Measurements from ENCODE around the gene TMEM220. TPM values are rescaled to one million over a fixed set of nuclear protein-coding genes. Genes with fewer than 3 reads are reported as not detected.

The TMEM220 gene
- total and polyA plus RNA-seq, 2 of the 4 experiments (the other 2 are of a cell fraction), result 1.1 to 1.9 TPM

GRCh38 chr17:10737736-10738135, 7.9 kb upstream of the TMEM220 start:
- Histone ChIP-seq H3K4me1 (ENCODE audit: control insufficient read depth, insufficient read depth, low read length) (no peaks in the 10 kb centered on the region), H3K4ac (ENCODE audit: low read depth, low read length) (no peak overlapping the region), H2AFZ (replicated peaks; ENCODE audit: low read length, poor library complexity) (no peak overlapping the region), H3K56ac (ENCODE audit: extremely low read depth, insufficient read depth, low read length) (no peak overlapping the region), H2BK120ac (ENCODE audit: low read depth, low read length) (no peak overlapping the region), H3K23ac (ENCODE audit: low read depth, low read length) (no peak overlapping the region), H2AK9ac (replicated peaks; ENCODE audit: low read depth, low read length, poor library complexity) (no peak overlapping the region), H2BK5ac (ENCODE audit: low read depth, low read length, poor library complexity, severe bottlenecking) (no peak overlapping the region), H3K14ac (replicated peaks; ENCODE audit: low read depth, low read length) (no peak overlapping the region), H3K9me3 (ENCODE audit: control insufficient read depth, insufficient read depth, low read length) (no peaks in the 10 kb centered on the region), H2BK20ac (ENCODE audit: low read depth, low read length) (no peak overlapping the region), H3K36me3 (ENCODE audit: control insufficient read depth, insufficient read depth, low read length) (no peaks in the 10 kb centered on the region), H4K91ac (ENCODE audit: insufficient read depth, low read depth, low read length) (no peak overlapping the region), H3K4me3 (ENCODE audit: insufficient read depth, low read depth, low read length) (no peak overlapping the region), H3K4me2 (ENCODE audit: low read depth, low read length) (no peak overlapping the region), H4K8ac (ENCODE audit: low read depth in 2 of 2, low read length in 2 of 2) (no peak overlapping the region), H4K20me1 (ENCODE audit: insufficient read depth, low read length) (no peaks in the 10 kb centered on the region), H2BK15ac (ENCODE audit: low read depth, low read length) (no peak overlapping the region), H3K9ac (ENCODE audit: low read depth, low read length) (no peak overlapping the region), H3K27me3 (ENCODE audit: control insufficient read depth, insufficient read depth, low read length) (peaks cover 10% of the 10 kb centered on the region), H2AK5ac (ENCODE audit: low read depth, low read length) (no peak overlapping the region), H3K9me1 (ENCODE audit: insufficient read depth, low read length) (no peaks in the 10 kb centered on the region), H3K27ac (ENCODE audit: insufficient read depth, low read length) (no peak overlapping the region), H3K18ac (ENCODE audit: low read depth, low read length) (no peak overlapping the region), H3K79me1 (ENCODE audit: low read depth in 1 of 2, low read length in 2 of 2) (no peaks in the 10 kb centered on the region), H4K5ac (ENCODE audit: low read depth, low read length) (no peak overlapping the region)
- ChIA-PET POLR2A (ENCODE audit: unreplicated experiment) (no interaction called here), CTCF (interaction anchor here (0.5 to 2.6 kb wide), 5 partner anchors 9 to 110 kb away, joined by 3 to 16 read pairs (median 4); no protein-coding TSS in a partner anchor)
- no TSS peak for BruUV-seq (replicated peaks)
- in situ Hi-C loops (cut with MboI; ENCODE audit: low sequenced_read_pairs), result loop anchor here (5.0 to 10.0 kb wide), 3 partner anchors 93 to 1257 kb away; partner anchors contain the start of gene ZNF18
- no peak for TF ChIP-seq MXI1 (IDR thresholded peaks at IDR 0.05; ENCODE audit: borderline replicate concordance, low read depth, low read length)
- TF ChIP-seq CEBPB (IDR thresholded peaks at IDR 0.05; ENCODE audit: low read depth, low read length), result no peak
- no peak for TF ChIP-seq RAD21 (IDR thresholded peaks at IDR 0.05; ENCODE audit: low read length)
- no peak for TF ChIP-seq ELK1 (IDR thresholded peaks at IDR 0.05; ENCODE audit: borderline replicate concordance, low read depth, low read length)
- no peak for TF ChIP-seq CHD1 (IDR thresholded peaks at IDR 0.05; ENCODE audit: low read depth, low read length)
- TF ChIP-seq MAZ (IDR thresholded peaks at IDR 0.05; ENCODE audit: borderline replicate concordance, low read depth, low read length), result no peak
- no peak for TF ChIP-seq RFX5 (IDR thresholded peaks at IDR 0.05; ENCODE audit: low read depth, low read length)
- TF ChIP-seq POLR2A (IDR thresholded peaks at IDR 0.05; ENCODE audit: low read depth, low read length), result no peak
- TF ChIP-seq USF2 (IDR thresholded peaks at IDR 0.05; ENCODE audit: low read depth, low read length), result no peak
- TF ChIP-seq MAFK (IDR thresholded peaks at IDR 0.05; ENCODE audit: low read depth, low read length), result no peak
- TF ChIP-seq RCOR1 (IDR thresholded peaks at IDR 0.05; ENCODE audit: insufficient replicate concordance, low read length), result no peak
- no peak for TF ChIP-seq SMC3 (IDR thresholded peaks at IDR 0.05; ENCODE audit: low read depth, low read length)
- TF ChIP-seq FOS (IDR thresholded peaks at IDR 0.05; ENCODE audit: low read depth, low read length), result no peak
- no peak for TF ChIP-seq BHLHE40 (IDR thresholded peaks at IDR 0.05; ENCODE audit: low read depth, low read length)
- no peak for TF ChIP-seq CTCF (conservative IDR thresholded peaks at IDR 0.05; ENCODE audit: low read depth, low read length)
- no peak for TF ChIP-seq NFE2L2 (IDR thresholded peaks at IDR 0.05; ENCODE audit: low read depth, low read length)
- DNase-seq, result no peak
- intact Hi-C loops (cut with micrococcal nuclease), result loop anchor here (1.0 to 2.0 kb wide), 2 partner anchors 91 to 108 kb away; no protein-coding TSS in a partner anchor
- dilution Hi-C loops (cut with HindIII; ENCODE audit: low sequenced_read_pairs, unreplicated experiment), result no loop called here
- 62% methylated on average over 2 of the region's 3 CpGs; no CpG with 5 or more reads in 1 of the 2 experiments for WGBS, 2 experiments (ENCODE audit: extremely low coverage in 2 of 2, insufficient read length in 1 of 2)
- no peak for ATAC-seq (ENCODE audit: low read depth)

Measured in IMR-90 (cell line).